Thyroid gland (tissue), 4 donors: ENCODE measurements around the gene DPY19L1. TPM values are rescaled to one million over a fixed set of nuclear protein-coding genes. Genes with fewer than 3 reads are reported as not detected.
"Not testable (repeated sequence)": the region's sequence is repeated elsewhere in the genome, so short reads cannot be mapped to it uniquely, and the experiment has no call there.

ENCODE experiments used
- DNase-seq, 2 donors: peaks; one replicate each; pipeline ENCODE4 v3.0.0-alpha.2; 2019
- H3K27ac ChIP-seq, 3 donors: fragments of 200-600 bp; sonication (generic); 1 replicate in 2 of 3; 2 replicates in 1 of 3; pipeline ENCODE4 v1.5.1; 2016 to 2019; ENCODE audit warnings: mild to moderate bottlenecking in 1 of 3, moderate library complexity in 1 of 3
- H3K27me3 ChIP-seq: fragments of 200-600 bp; sonication (generic); one replicate; pipeline ENCODE4 v1.5.1; 2019
- H3K36me3 ChIP-seq, 2 donors: fragments of 200-600 bp; sonication (generic); one replicate each; pipeline ENCODE4 v1.5.1; 2016 to 2019
- H3K4me1 ChIP-seq, 2 donors: fragments of 200-600 bp; sonication (generic); one replicate each; pipeline ENCODE4 v1.5.1; 2017 to 2019
- H3K4me3 ChIP-seq, 3 donors: fragments of 200-600 bp; sonication (generic); replicated peaks in 1 of 3; 1 replicate in 2 of 3; 2 replicates in 1 of 3; pipeline ENCODE4 v1.5.1; 2016; ENCODE audit warnings: mild to moderate bottlenecking in 1 of 3
- H3K9me3 ChIP-seq: fragments of 200-600 bp; sonication (generic); one replicate; pipeline ENCODE4 v1.5.1; 2017
- CTCF ChIP-seq, 6 experiments: fragments of 200-600 bp in 3 of 6; fragments of 450-650 bp in 3 of 6; sonication (generic) in 3 of 6; IDR thresholded peaks; one replicate each; pipeline ENCODE4 v1.5.1; 2016 to 2019; ENCODE audit warnings: antibody characterized with exemption in 6 of 6, mild to moderate bottlenecking in 2 of 6, inconsistent platforms in 1 of 6, moderate library complexity in 1 of 6
- POLR2A ChIP-seq, 2 donors: fragments of 450-650 bp; IDR thresholded peaks; one replicate each; pipeline ENCODE4 v1.6.1; 2017; ENCODE audit warnings: antibody characterized with exemption in 2 of 2, mild to moderate bottlenecking in 2 of 2, moderate library complexity in 1 of 2
- WGBS, 2 donors: methylation state at CpG; one replicate each; pipeline ENCODE4 v1.1.5; 2017; 5-methylcytosine and 5-hydroxymethylcytosine counted together
- intact Hi-C: fragments of 100-400 bp; cut with DNase I; formaldehyde crosslinking; loops from one replicate; pipeline ENCODE4 v1.15.1; 2023
- total RNA-seq, 4 donors: library from RNA; depleted of rRNA; stranded (reverse); fragments of >200 nt; gene quantifications; one replicate each; pipeline ENCODE4 v1.2.3, GENCODE V29; 2016

DPY19L1 gene
- total RNA-seq, 4 donors from 2014 or later, result 14.0 to 50.3 (median 15.0) TPM

- Histone ChIP-seq H3K36me3 (no peaks in the 10 kb centered on the region), H3K27me3 (no peaks in the 10 kb centered on the region), H3K4me1 (no peaks in the 10 kb centered on the region), H3K27ac (no peak overlapping the region), H3K4me3 (no peak overlapping the region), H3K9me3 (no peaks in the 10 kb centered on the region)
- TF ChIP-seq POLR2A (IDR thresholded peaks at IDR 0.05), result no peak
- TF ChIP-seq CTCF (IDR thresholded peaks at IDR 0.05), result no peak
- WGBS, 2 donors, result 68 to 85% methylated on average over 4 of the region's 4 CpGs
- intact Hi-C loops, result no loop called here
- no peak for DNase-seq
Measured at GRCh38 chr7:34900891-34901513, 136.3 kb downstream of the DPY19L1 start.

- TF ChIP-seq POLR2A (IDR thresholded peaks at IDR 0.05) (no peak), CTCF (IDR thresholded peaks at IDR 0.05) (no peak)
- no peaks in the 10 kb centered on the region for H3K27me3 ChIP-seq
- DNase-seq, result no peak
- no peaks in the 10 kb centered on the region for H3K9me3 ChIP-seq
- H3K27ac ChIP-seq, result no peak overlapping the region
- H3K36me3 ChIP-seq, result no peaks in the 10 kb centered on the region
- no peaks in the 10 kb centered on the region for H3K4me1 ChIP-seq
- intact Hi-C loops, result no loop called here
- H3K4me3 ChIP-seq, result no peak overlapping the region
Measured at GRCh38 chr7:34895202-34895601, 142.1 kb downstream of the DPY19L1 start.

GRCh38 chr7:34889951-34890350 lies 147.3 kb downstream of the DPY19L1 start:
- no peak overlapping the region for H3K4me3 ChIP-seq
- DNase-seq, result no peak
- H3K36me3 ChIP-seq, result no peaks in the 10 kb centered on the region
- no peaks in the 10 kb centered on the region for H3K9me3 ChIP-seq
- WGBS, 2 donors, result 76 to 83% methylated on average over 1 of the region's 1 CpG
- intact Hi-C loops, result no loop called here
- H3K4me1 ChIP-seq, result no peaks in the 10 kb centered on the region
- H3K27me3 ChIP-seq, result no peaks in the 10 kb centered on the region
- no peak overlapping the region for H3K27ac ChIP-seq
- TF ChIP-seq CTCF (IDR thresholded peaks at IDR 0.05) (no peak), POLR2A (IDR thresholded peaks at IDR 0.05) (no peak)

GRCh38 chr7:34886856-34887255 lies 150.4 kb downstream of the DPY19L1 start:
- no peak overlapping the region for H3K27ac ChIP-seq
- no peaks in the 10 kb centered on the region for H3K9me3 ChIP-seq
- no peak for DNase-seq
- no peaks in the 10 kb centered on the region for H3K4me1 ChIP-seq
- H3K4me3 ChIP-seq, result no peak overlapping the region
- H3K36me3 ChIP-seq, result no peaks in the 10 kb centered on the region
- no peaks in the 10 kb centered on the region for H3K27me3 ChIP-seq
- TF ChIP-seq POLR2A (IDR thresholded peaks at IDR 0.05) (no peak), CTCF (IDR thresholded peaks at IDR 0.05) (no peak)
- intact Hi-C loops, result no loop called here

GRCh38 chr7:34883855-34884254 lies 153.4 kb downstream of the DPY19L1 start:
- H3K9me3 ChIP-seq, DNase-seq, H3K27me3 ChIP-seq, intact Hi-C loops, H3K36me3 ChIP-seq, H3K4me3 ChIP-seq, H3K27ac ChIP-seq, H3K4me1 ChIP-seq: not testable (repeated sequence)
- WGBS, 2 donors, result 94 to 100% methylated on average over 1 of the region's 1 CpG

GRCh38 chr7:34879871-34880270 lies 157.4 kb downstream of the DPY19L1 start:
- 40 to 65% methylated on average over 2 of the region's 2 CpGs for WGBS, 2 donors
- Histone ChIP-seq H3K4me3 (no peak overlapping the region), H3K27me3 (no peaks in the 10 kb centered on the region), H3K9me3 (no peaks in the 10 kb centered on the region), H3K27ac (no peak overlapping the region), H3K36me3 (no peaks in the 10 kb centered on the region), H3K4me1 (no peaks in the 10 kb centered on the region)
- TF ChIP-seq CTCF (IDR thresholded peaks at IDR 0.05) (no peak), POLR2A (IDR thresholded peaks at IDR 0.05) (no peak)
- intact Hi-C loops, result no loop called here
- no peak for DNase-seq

GRCh38 chr7:34878944-34879735 lies 158.1 kb downstream of the DPY19L1 start:
- WGBS, 2 donors, result 62 to 75% methylated on average over 8 of the region's 8 CpGs

More at GRCh38 chr7:34878944-34879735, 158.1 kb downstream of the DPY19L1 start:
- H3K27me3 ChIP-seq, H3K27ac ChIP-seq, H3K36me3 ChIP-seq, intact Hi-C loops, H3K9me3 ChIP-seq, H3K4me3 ChIP-seq, H3K4me1 ChIP-seq, DNase-seq: not testable (repeated sequence)
